Stimulated activated naive CD4-positive, alpha-beta T cell (primary cell): ENCODE results near the gene ARHGEF10L.

Source experiments
- DNase-seq, 6 experiments: peaks; one replicate each; lab custom pipeline; 2025; lab: John Stamatoyannopoulos, UW

ARHGEF10L gene

GRCh38 chr1:17635811-17636210 is 96.3 kb downstream of the ARHGEF10L start:
- DNase-seq: no peak

- no peak for DNase-seq
These were observed 97.1 kb downstream of the ARHGEF10L start for GRCh38 chr1:17636612-17637011.

- DNase-seq: no peak
These were observed 97.6 kb downstream of the ARHGEF10L start for GRCh38 chr1:17637055-17637454.

GRCh38 chr1:17639703-17640340 is 100.3 kb downstream of the ARHGEF10L start:
- DNase-seq: no peak

GRCh38 chr1:17640393-17640792 is 100.9 kb downstream of the ARHGEF10L start:
- DNase-seq: no peak

GRCh38 chr1:17640975-17641374 is 101.5 kb downstream of the ARHGEF10L start:
- no peak for DNase-seq

GRCh38 chr1:17642169-17642568 is 102.7 kb downstream of the ARHGEF10L start:
- DNase-seq: no peak

GRCh38 chr1:17642943-17643342 is 103.4 kb downstream of the ARHGEF10L start:
- DNase-seq: no peak

GRCh38 chr1:17643861-17644703 is 104.6 kb downstream of the ARHGEF10L start:
- no peak for DNase-seq

- no peak for DNase-seq
These were observed 105.8 kb downstream of the ARHGEF10L start for GRCh38 chr1:17645068-17645911.

- no peak for DNase-seq
These were observed 107.2 kb downstream of the ARHGEF10L start for GRCh38 chr1:17646444-17647280.

GRCh38 chr1:17648457-17649145 is 109.1 kb downstream of the ARHGEF10L start:
- DNase-seq: no peak

- DNase-seq: no peak
These were observed 110.0 kb downstream of the ARHGEF10L start for GRCh38 chr1:17649371-17650106.

- DNase-seq: no peak
These were observed 113.8 kb downstream of the ARHGEF10L start for GRCh38 chr1:17653276-17653675.

- peak in 4 of 6 experiments; percentile 1 to 21 (median 4) for DNase-seq
These were observed 114.3 kb downstream of the ARHGEF10L start for GRCh38 chr1:17653728-17654351.

- DNase-seq: no peak
These were observed 115.0 kb downstream of the ARHGEF10L start for GRCh38 chr1:17654519-17654918.

GRCh38 chr1:17655169-17655568 is 115.7 kb downstream of the ARHGEF10L start:
- DNase-seq: no peak

GRCh38 chr1:17655922-17656321 is 116.4 kb downstream of the ARHGEF10L start:
- DNase-seq: no peak

- no peak for DNase-seq
These were observed 117.9 kb downstream of the ARHGEF10L start for GRCh38 chr1:17657436-17657835.

GRCh38 chr1:17658837-17659236 is 119.3 kb downstream of the ARHGEF10L start:
- no peak for DNase-seq
